Tibial artery (tissue), 4 donors: ENCODE results near the gene C11orf52.

ENCODE experiments used
- DNase-seq, 2 donors: peaks; one replicate each; pipeline ENCODE4 v3.0.0-alpha.2; 2019
- H3K27ac ChIP-seq, 2 donors: fragments of 200-600 bp; sonication (generic) in 1 of 2; 1 replicate in 1 of 2; 2 replicates in 1 of 2; pipeline ENCODE4 v1.5.1; 2018 to 2019; ENCODE audit warnings: mild to moderate bottlenecking in 1 of 2
- H3K27me3 ChIP-seq, 2 donors: fragments of 200-600 bp; sonication (generic) in 1 of 2; one replicate each; pipeline versions ENCODE4 v1.5.1 to v1.6.0; 2016 to 2019
- H3K36me3 ChIP-seq, 3 donors: fragments of 200-600 bp; sonication (generic) in 2 of 3; one replicate each; pipeline ENCODE4 v1.5.1; 2016 to 2019; ENCODE audit warnings: mild to moderate bottlenecking in 2 of 3
- H3K4me1 ChIP-seq, 4 donors: fragments of 200-600 bp; sonication (generic) in 2 of 4; 1 replicate in 3 of 4; 2 replicates in 1 of 4; pipeline ENCODE4 v1.5.1; 2016 to 2019
- H3K4me3 ChIP-seq, 2 donors: fragments of 200-600 bp; sonication (generic) in 1 of 2; 1 replicate in 1 of 2; 2 replicates in 1 of 2; pipeline ENCODE4 v1.5.1; 2018 to 2019; ENCODE audit warnings: mild to moderate bottlenecking in 2 of 2
- H3K9me3 ChIP-seq, 3 donors: fragments of 200-600 bp; sonication (generic) in 1 of 3; one replicate each; pipeline ENCODE4 v1.5.1; 2016 to 2019
- CTCF ChIP-seq, 2 experiments: fragments of 200-600 bp in 1 of 2; fragments of 450-650 bp in 1 of 2; IDR thresholded peaks; one replicate each; pipeline ENCODE4 v1.5.1; 2017 to 2019; ENCODE audit warnings: antibody characterized with exemption in 2 of 2, mild to moderate bottlenecking in 1 of 2, moderate library complexity in 1 of 2
- intact Hi-C: fragments of 100-400 bp; cut with DNase I; formaldehyde crosslinking; loops from one replicate; pipeline ENCODE4 v1.15.0; 2023; ENCODE audit warnings: low total_unique reads

Gene C11orf52

DNA sequence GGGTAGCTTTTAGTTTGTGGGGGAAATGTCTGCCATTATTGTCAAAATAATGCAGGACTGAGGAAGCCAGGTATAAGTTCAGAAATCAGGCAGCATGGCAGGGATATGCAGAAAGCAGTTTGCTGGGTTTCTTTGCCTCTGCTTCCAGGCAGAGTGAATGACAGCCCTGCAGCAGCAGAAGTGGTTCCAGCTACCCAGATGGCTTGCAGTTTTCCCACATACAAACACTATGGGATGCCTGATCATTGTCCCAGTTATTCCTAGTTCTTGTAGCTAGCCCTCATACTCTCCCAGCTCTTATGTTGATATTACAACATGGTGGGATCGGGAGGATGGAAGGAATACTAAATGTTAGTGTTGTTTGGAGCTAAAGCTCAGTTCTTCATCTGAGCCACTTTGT, 15.6 kb downstream of the C11orf52 start:
- Histone ChIP-seq H3K27ac (no peak overlapping the region), H3K4me3 (no peak overlapping the region), H3K27me3 (no peaks in the 10 kb centered on the region), H3K36me3 (no peaks in the 10 kb centered on the region), H3K9me3 (no peaks in the 10 kb centered on the region), H3K4me1 (peaks cover 0 to 33% (median 18%) of the 10 kb centered on the region in 4 donors)
- DNase-seq = no peak
- no peak for TF ChIP-seq CTCF (IDR thresholded peaks at IDR 0.05)
- intact Hi-C loops = loop anchor here (10.0 kb wide), 1 partner anchor 140 kb away; the partner anchor contains the start of genes NKAPD1 and PIH1D2

GRCh38 chr11:111935317-111936039, 16.8 kb downstream of the C11orf52 start:
- H3K9me3 ChIP-seq = no peaks in the 10 kb centered on the region
- H3K4me3 ChIP-seq = no peak overlapping the region
- peak overlapping the region; percentile 51 to 76 for H3K27ac ChIP-seq
- no peaks in the 10 kb centered on the region for H3K36me3 ChIP-seq
- DNase-seq = no peak
- peaks cover 0 to 33% (median 19%) of the 10 kb centered on the region in 4 donors for H3K4me1 ChIP-seq
- intact Hi-C loops = loop anchor here (10.0 kb wide), 1 partner anchor 139 kb away; the partner anchor contains the start of genes NKAPD1 and PIH1D2
- no peak for TF ChIP-seq CTCF (IDR thresholded peaks at IDR 0.05)
- no peaks in the 10 kb centered on the region for H3K27me3 ChIP-seq

- peaks cover 0 to 33% (median 19%) of the 10 kb centered on the region in 4 donors for H3K4me1 ChIP-seq
- no peaks in the 10 kb centered on the region for H3K36me3 ChIP-seq
- intact Hi-C loops = loop anchor here (10.0 kb wide), 1 partner anchor 139 kb away; the partner anchor contains the start of genes NKAPD1 and PIH1D2
- peak overlapping the region; percentile 72 to 80 for H3K4me3 ChIP-seq
- no peaks in the 10 kb centered on the region for H3K27me3 ChIP-seq
- no peak for TF ChIP-seq CTCF (IDR thresholded peaks at IDR 0.05)
- DNase-seq = no peak
- H3K27ac ChIP-seq = peak overlapping the region; percentile 51 to 76
- H3K9me3 ChIP-seq = no peaks in the 10 kb centered on the region
These were observed 17.4 kb downstream of the C11orf52 start for GRCh38 chr11:111936040-111936540.

DNA sequence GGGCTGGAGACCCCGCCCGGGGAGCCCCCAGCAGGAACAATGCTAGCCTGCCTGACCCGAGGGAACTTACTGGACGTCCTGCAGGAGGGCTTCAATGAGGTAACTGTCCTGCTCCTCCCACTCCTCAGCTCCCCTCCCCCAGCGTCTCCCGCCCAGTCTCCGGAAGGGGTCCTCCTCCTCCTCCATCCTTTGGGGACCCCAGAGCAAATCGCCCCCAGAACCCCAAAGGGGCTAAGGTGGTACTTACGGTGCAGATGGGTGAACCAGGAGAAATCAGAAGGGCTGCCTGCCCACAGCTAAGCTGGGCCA, 18.7 kb downstream of the C11orf52 start:
- Histone ChIP-seq H3K4me1 (peaks cover 0 to 32% (median 18%) of the 10 kb centered on the region in 4 donors), H3K27me3 (no peaks in the 10 kb centered on the region), H3K27ac (peak overlapping the region; percentile 51 to 76), H3K4me3 (peak overlapping the region; percentile 72 to 80), H3K36me3 (no peaks in the 10 kb centered on the region), H3K9me3 (no peaks in the 10 kb centered on the region)
- no peak for TF ChIP-seq CTCF (IDR thresholded peaks at IDR 0.05)
- intact Hi-C loops = loop anchor here (10.0 kb wide), 1 partner anchor 137 kb away; the partner anchor contains the start of genes NKAPD1 and PIH1D2
- DNase-seq = no peak

DNA sequence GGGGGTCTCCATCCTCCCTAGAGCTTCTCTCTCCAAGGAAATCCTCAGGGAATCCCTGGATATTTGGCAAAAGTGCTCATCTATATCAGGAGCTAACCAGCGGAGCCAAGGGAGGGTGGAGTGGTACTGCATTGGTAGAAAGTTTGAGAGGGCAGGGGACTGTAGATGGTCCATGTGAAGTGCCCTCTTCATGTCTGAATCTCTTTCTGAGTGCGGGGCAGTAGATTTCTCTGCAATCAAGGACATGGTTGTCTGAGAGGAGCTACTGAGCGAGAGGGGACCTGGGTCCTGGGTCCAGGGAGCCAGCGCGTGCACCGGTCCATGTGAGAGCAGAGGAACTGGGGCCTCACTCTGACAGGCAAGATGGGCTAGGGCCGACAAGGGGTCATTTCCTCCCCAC, 19.1 kb downstream of the C11orf52 start:
- intact Hi-C loops = loop anchor here (10.0 kb wide), 1 partner anchor 137 kb away; the partner anchor contains the start of genes NKAPD1 and PIH1D2
- Histone ChIP-seq H3K4me1 (peaks cover 0 to 32% (median 18%) of the 10 kb centered on the region in 4 donors), H3K4me3 (peak overlapping the region; percentile 72 to 80), H3K27me3 (no peaks in the 10 kb centered on the region), H3K9me3 (no peaks in the 10 kb centered on the region), H3K36me3 (no peaks in the 10 kb centered on the region), H3K27ac (peak overlapping the region; percentile 51 to 76)
- no peak for DNase-seq
- TF ChIP-seq CTCF (IDR thresholded peaks at IDR 0.05) = no peak
